Brain microvascular endothelial cell (primary cell): ENCODE measurements around the gene QSER1.
A peak's percentile ranks its signal among the peaks of the same experiment; 100 is the strongest.
"Not testable (repeated sequence)": the region's sequence is repeated elsewhere in the genome, so short reads cannot be mapped to it uniquely, and the experiment has no call there.

ENCODE experiments used
- DNase-seq: peaks from one replicate; pipeline ENCODE4 v3.0.0-alpha.2; 2020
- H3K27ac ChIP-seq: fragments of 250-450 bp; sonication (Bioruptor Pico); 2 replicates; pipeline ENCODE4 v1.5.1; 2020; ENCODE audit warnings: mild to moderate bottlenecking, moderate library complexity
- H3K27me3 ChIP-seq: fragments of 250-450 bp; sonication (Bioruptor Pico); replicated peaks from 2 replicates; pipeline ENCODE4 v1.5.1; 2020; ENCODE audit warnings: mild to moderate bottlenecking
- H3K36me3 ChIP-seq: fragments of 250-450 bp; sonication (Bioruptor Pico); replicated peaks from 2 replicates; pipeline ENCODE4 v1.5.1; 2020; ENCODE audit warnings: mild to moderate bottlenecking
- H3K4me3 ChIP-seq: 2 replicates; pipeline ENCODE4 v1.5.1; 2011; ENCODE audit warnings: low read depth, mild to moderate bottlenecking, control low read depth, low read length, moderate library complexity
- CTCF ChIP-seq: IDR thresholded peaks from 2 replicates; pipeline ENCODE4 v1.5.1; 2011; ENCODE audit warnings: low read depth, mild to moderate bottlenecking, moderate library complexity, low read length, control low read depth, inconsistent platforms; ENCODE audit errors: missing control alignments
- in situ Hi-C: cut with HindIII; loops from 2 replicates; pipeline ENCODE4 v1.10.0; 2017; ENCODE audit warnings: low sequenced_read_pairs, low pct_ligation_motif_present

QSER1 gene

GRCh38 chr11:32962016-32962415, 69.4 kb downstream of the QSER1 start:
- H3K27ac ChIP-seq, result no peak overlapping the region
- peak; percentile 14 for DNase-seq
- H3K4me3 ChIP-seq, result no peak overlapping the region
- no peaks in the 10 kb centered on the region for H3K36me3 ChIP-seq
- no peaks in the 10 kb centered on the region for H3K27me3 ChIP-seq
- in situ Hi-C loops, result no loop called here
- no peak for TF ChIP-seq CTCF

DNA sequence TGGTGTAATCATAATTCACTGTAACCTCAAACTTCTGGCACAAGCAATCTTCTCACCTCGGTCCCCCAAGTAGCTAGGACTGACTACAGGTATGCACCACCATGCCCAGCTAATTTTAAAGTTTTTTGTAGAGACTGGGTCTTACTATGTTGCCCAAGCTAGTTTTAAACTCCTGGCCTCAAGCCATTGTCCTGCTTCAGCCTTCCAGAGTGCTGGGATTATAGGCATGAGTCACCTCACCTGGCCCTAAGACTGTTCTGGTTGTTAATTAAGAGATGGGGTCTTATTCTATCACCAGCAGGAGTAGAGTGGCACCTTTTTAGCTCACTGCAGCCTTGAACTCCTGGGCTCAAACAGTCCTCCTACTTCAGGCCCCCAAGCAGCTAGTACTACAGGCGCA, 71.1 kb downstream of the QSER1 start:
- no peak for TF ChIP-seq CTCF
- no peaks in the 10 kb centered on the region for H3K27me3 ChIP-seq
- no peaks in the 10 kb centered on the region for H3K36me3 ChIP-seq
- in situ Hi-C loops, result no loop called here
- no peak overlapping the region for H3K4me3 ChIP-seq
- H3K27ac ChIP-seq, result no peak overlapping the region
- no peak for DNase-seq

GRCh38 chr11:32968541-32968940, 75.9 kb downstream of the QSER1 start:
- DNase-seq, result no peak
- no peak overlapping the region for H3K27ac ChIP-seq
- H3K27me3 ChIP-seq, result no peaks in the 10 kb centered on the region
- H3K36me3 ChIP-seq, result peaks cover 4% of the 10 kb centered on the region
- TF ChIP-seq CTCF, result no peak
- in situ Hi-C loops, result no loop called here
- H3K4me3 ChIP-seq, result no peak overlapping the region

- H3K4me3 ChIP-seq, in situ Hi-C loops, H3K27me3 ChIP-seq, H3K27ac ChIP-seq, DNase-seq, H3K36me3 ChIP-seq: not testable (repeated sequence)
Measured at GRCh38 chr11:32972233-32972632, 79.6 kb downstream of the QSER1 start.

DNA sequence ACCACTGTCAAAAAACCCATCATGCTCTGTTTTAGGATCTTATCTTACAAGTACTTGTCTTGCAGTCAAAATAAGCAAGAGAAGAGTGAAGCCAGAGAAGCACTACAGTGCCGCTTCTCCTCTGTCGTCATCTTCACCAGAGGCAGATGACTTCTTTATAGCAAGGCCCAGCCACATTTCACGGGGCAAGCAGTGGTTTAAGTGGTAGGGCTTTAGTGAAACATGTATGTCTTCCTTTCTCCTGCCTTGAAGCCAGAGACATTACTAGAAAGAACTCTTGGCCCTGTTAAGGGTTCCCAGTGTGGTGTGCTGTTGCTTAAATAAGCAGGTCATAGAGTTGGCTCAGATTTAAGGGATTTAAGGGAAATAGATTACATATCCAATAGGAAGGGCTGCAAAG, 80.2 kb downstream of the QSER1 start:
- H3K27ac ChIP-seq, result no peak overlapping the region
- no peak overlapping the region for H3K4me3 ChIP-seq
- no peak for DNase-seq
- in situ Hi-C loops, result no loop called here
- H3K27me3 ChIP-seq, result no peaks in the 10 kb centered on the region
- TF ChIP-seq CTCF, result no peak
- peaks cover 4% of the 10 kb centered on the region for H3K36me3 ChIP-seq

GRCh38 chr11:32982626-32983025, 90.0 kb downstream of the QSER1 start:
- in situ Hi-C loops, result no loop called here
- Histone ChIP-seq H3K27me3 (no peaks in the 10 kb centered on the region), H3K27ac (no peak overlapping the region), H3K36me3 (peaks cover 4% of the 10 kb centered on the region), H3K4me3 (no peak overlapping the region)
- DNase-seq, result no peak
- no peak for TF ChIP-seq CTCF
